ENCODE measurements around the gene TMCO4.

GRCh38 chr1:19648239-19648638 lies 151.5 kb downstream of the TMCO4 start:
- TF ChIP-seq CTCF (conservative IDR thresholded peaks at IDR 0.05; ENCODE audit: low read depth, low read length) (no peak), EZH2 (IDR thresholded peaks at IDR 0.05; ENCODE audit: borderline replicate concordance, low read depth, low read length, poor library complexity, severe bottlenecking) (no peak)

Measured in A673 (cell line).